ENCODE measurements around the gene PRDM15.
"Not testable (repeated sequence)": the region's sequence is repeated elsewhere in the genome, so short reads cannot be mapped to it uniquely, and the experiment has no call there.

The PRDM15 gene

GRCh38 chr21:41803316-41803715 is 75.8 kb downstream of the PRDM15 start:
- Histone ChIP-seq H3K9ac (ENCODE audit: low read depth, low read length) (no peak overlapping the region), H3K36me3 (ENCODE audit: insufficient read depth, low read length) (no peaks in the 10 kb centered on the region), H3K9me3 (ENCODE audit: control insufficient read depth, insufficient read depth, low read length) (no peaks in the 10 kb centered on the region), H3K4me1 (ENCODE audit: insufficient read depth, low read length) (no peaks in the 10 kb centered on the region)

GRCh38 chr21:41802684-41803083 is 76.5 kb downstream of the PRDM15 start:
- no peaks in the 10 kb centered on the region for H3K4me1 ChIP-seq (ENCODE audit: insufficient read depth, low read length)
- H3K9ac ChIP-seq (ENCODE audit: low read depth, low read length) = no peak overlapping the region
- no peaks in the 10 kb centered on the region for H3K36me3 ChIP-seq (ENCODE audit: insufficient read depth, low read length)
- no peaks in the 10 kb centered on the region for H3K9me3 ChIP-seq (ENCODE audit: control insufficient read depth, insufficient read depth, low read length)

- H3K9ac ChIP-seq (ENCODE audit: low read depth, low read length) = no peak overlapping the region
- no peaks in the 10 kb centered on the region for H3K4me1 ChIP-seq (ENCODE audit: insufficient read depth, low read length)
- H3K9me3 ChIP-seq (ENCODE audit: control insufficient read depth, insufficient read depth, low read length) = no peaks in the 10 kb centered on the region
- no peaks in the 10 kb centered on the region for H3K36me3 ChIP-seq (ENCODE audit: insufficient read depth, low read length)
Observed at GRCh38 chr21:41802198-41802584, 77.0 kb downstream of the PRDM15 start.

GRCh38 chr21:41801321-41802197 is 77.6 kb downstream of the PRDM15 start:
- Histone ChIP-seq H3K9me3 (ENCODE audit: control insufficient read depth, insufficient read depth, low read length) (no peaks in the 10 kb centered on the region), H3K4me1 (ENCODE audit: insufficient read depth, low read length) (no peaks in the 10 kb centered on the region), H3K36me3 (ENCODE audit: insufficient read depth, low read length) (no peaks in the 10 kb centered on the region), H3K9ac (ENCODE audit: low read depth, low read length) (no peak overlapping the region)

- no peaks in the 10 kb centered on the region for H3K9me3 ChIP-seq (ENCODE audit: control insufficient read depth, insufficient read depth, low read length)
- no peak overlapping the region for H3K9ac ChIP-seq (ENCODE audit: low read depth, low read length)
- no peaks in the 10 kb centered on the region for H3K36me3 ChIP-seq (ENCODE audit: insufficient read depth, low read length)
- no peaks in the 10 kb centered on the region for H3K4me1 ChIP-seq (ENCODE audit: insufficient read depth, low read length)
Observed at GRCh38 chr21:41800425-41801320, 78.5 kb downstream of the PRDM15 start.

- Histone ChIP-seq H3K36me3 (ENCODE audit: insufficient read depth, low read length) (no peaks in the 10 kb centered on the region), H3K9me3 (ENCODE audit: control insufficient read depth, insufficient read depth, low read length) (no peaks in the 10 kb centered on the region), H3K4me1 (ENCODE audit: insufficient read depth, low read length) (no peaks in the 10 kb centered on the region), H3K9ac (ENCODE audit: low read depth, low read length) (no peak overlapping the region)
Observed at GRCh38 chr21:41799763-41800162, 79.4 kb downstream of the PRDM15 start.

- H3K4me1 ChIP-seq (ENCODE audit: insufficient read depth, low read length) = no peaks in the 10 kb centered on the region
- H3K36me3 ChIP-seq (ENCODE audit: insufficient read depth, low read length) = no peaks in the 10 kb centered on the region
- H3K9ac ChIP-seq (ENCODE audit: low read depth, low read length) = no peak overlapping the region
- peaks cover 4% of the 10 kb centered on the region; the same call in 1 of the 2 replicates for H3K9me3 ChIP-seq (ENCODE audit: control insufficient read depth, insufficient read depth, low read length)
Observed at GRCh38 chr21:41798326-41798725, 80.8 kb downstream of the PRDM15 start.

GRCh38 chr21:41796476-41797080 is 82.6 kb downstream of the PRDM15 start:
- Histone ChIP-seq H3K36me3 (ENCODE audit: insufficient read depth, low read length) (no peaks in the 10 kb centered on the region), H3K4me1 (ENCODE audit: insufficient read depth, low read length) (no peaks in the 10 kb centered on the region), H3K9me3 (ENCODE audit: control insufficient read depth, insufficient read depth, low read length) (peaks cover 4% of the 10 kb centered on the region; the same call in 1 of the 2 replicates), H3K9ac (ENCODE audit: low read depth, low read length) (no peak overlapping the region)

GRCh38 chr21:41795726-41796125 is 83.4 kb downstream of the PRDM15 start:
- H3K36me3 ChIP-seq (ENCODE audit: insufficient read depth, low read length) = no peaks in the 10 kb centered on the region
- no peaks in the 10 kb centered on the region for H3K4me1 ChIP-seq (ENCODE audit: insufficient read depth, low read length)
- H3K9me3 ChIP-seq (ENCODE audit: control insufficient read depth, insufficient read depth, low read length) = peaks cover 4% of the 10 kb centered on the region; the same call in 1 of the 2 replicates
- H3K9ac ChIP-seq (ENCODE audit: low read depth, low read length) = no peak overlapping the region

GRCh38 chr21:41794600-41794999 is 84.5 kb downstream of the PRDM15 start:
- Histone ChIP-seq H3K9me3 (ENCODE audit: control insufficient read depth, insufficient read depth, low read length) (peaks cover 4% of the 10 kb centered on the region; the same call in 1 of the 2 replicates), H3K9ac (ENCODE audit: low read depth, low read length) (no peak overlapping the region), H3K4me1 (ENCODE audit: insufficient read depth, low read length) (no peaks in the 10 kb centered on the region), H3K36me3 (ENCODE audit: insufficient read depth, low read length) (no peaks in the 10 kb centered on the region)

GRCh38 chr21:41792711-41793110 is 86.4 kb downstream of the PRDM15 start:
- Histone ChIP-seq H3K9ac (ENCODE audit: low read depth, low read length) (no peak overlapping the region), H3K36me3 (ENCODE audit: insufficient read depth, low read length) (no peaks in the 10 kb centered on the region), H3K4me1 (ENCODE audit: insufficient read depth, low read length) (no peaks in the 10 kb centered on the region), H3K9me3 (ENCODE audit: control insufficient read depth, insufficient read depth, low read length) (peaks cover 4% of the 10 kb centered on the region; the same call in 1 of the 2 replicates)

- H3K4me1 ChIP-seq (ENCODE audit: insufficient read depth, low read length) = no peaks in the 10 kb centered on the region
- no peaks in the 10 kb centered on the region for H3K36me3 ChIP-seq (ENCODE audit: insufficient read depth, low read length)
- H3K9me3 ChIP-seq (ENCODE audit: control insufficient read depth, insufficient read depth, low read length) = no peaks in the 10 kb centered on the region
- H3K9ac ChIP-seq (ENCODE audit: low read depth, low read length) = no peak overlapping the region
Observed at GRCh38 chr21:41786509-41786987, 92.6 kb downstream of the PRDM15 start.

GRCh38 chr21:41785262-41785661 is 93.9 kb downstream of the PRDM15 start:
- H3K36me3 ChIP-seq (ENCODE audit: insufficient read depth, low read length); H3K9me3 ChIP-seq (ENCODE audit: control insufficient read depth, insufficient read depth, low read length); H3K9ac ChIP-seq (ENCODE audit: low read depth, low read length); H3K4me1 ChIP-seq (ENCODE audit: insufficient read depth, low read length): not testable (repeated sequence)

- Histone ChIP-seq H3K4me1 (ENCODE audit: insufficient read depth, low read length) (no peaks in the 10 kb centered on the region), H3K9ac (ENCODE audit: low read depth, low read length) (no peak overlapping the region), H3K9me3 (ENCODE audit: control insufficient read depth, insufficient read depth, low read length) (no peaks in the 10 kb centered on the region), H3K36me3 (ENCODE audit: insufficient read depth, low read length) (no peaks in the 10 kb centered on the region)
Observed at GRCh38 chr21:41784456-41785102, 94.6 kb downstream of the PRDM15 start.

Data from ES-I3 (cell line).